ENCODE data around the gene AMACR. TPM values are rescaled to one million over a fixed set of nuclear protein-coding genes. Genes with fewer than 3 reads are reported as not detected.

AMACR gene
- total RNA-seq, 2 experiments from 2014 or later, result 6.6 to 9.5 TPM

DNA sequence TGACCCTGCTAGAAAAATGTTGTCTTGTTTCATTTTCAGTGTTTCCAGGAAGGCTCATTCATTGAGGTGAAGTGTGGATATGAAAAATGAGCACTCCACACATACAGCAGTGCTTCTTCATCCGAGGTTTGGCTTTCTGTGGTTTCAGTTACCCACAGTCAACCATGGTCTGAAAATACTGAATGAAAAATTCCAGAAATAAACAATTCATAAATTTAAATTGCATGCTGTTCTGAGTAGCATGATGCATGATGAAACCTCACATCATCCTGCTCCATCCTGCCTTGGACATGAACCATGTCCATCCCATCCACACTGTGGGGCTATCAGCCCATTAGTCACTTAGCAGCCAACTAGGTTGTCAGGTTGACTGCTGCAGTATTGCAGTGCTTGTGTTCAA, 13.0 kb downstream of the AMACR start:
- DNase-seq (peak; percentile 53), ATAC-seq (peak; percentile 83)
- CTCF ChIA-PET, result interaction anchor here (4.3 kb wide), 1 partner anchor 12 kb away, joined by 28 read pairs; the partner anchor contains the start of gene AMACR
- peaks cover 7% of the 10 kb centered on the region for H3K36me3 Mint-ChIP-seq
- H3K4me3 Mint-ChIP-seq, result no peak overlapping the region
- H3K27ac Mint-ChIP-seq, result peak overlapping the region; percentile 55
- peaks cover 29% of the 10 kb centered on the region for H3K4me1 Mint-ChIP-seq
- H3K27me3 Mint-ChIP-seq, result no peaks in the 10 kb centered on the region
- H3K9me3 Mint-ChIP-seq (ENCODE audit: low read depth), result no peaks in the 10 kb centered on the region

GRCh38 chr5:33992864-33993263, 15.0 kb downstream of the AMACR start:
- Mint-ChIP-seq H3K27me3 (no peaks in the 10 kb centered on the region), H3K4me3 (no peak overlapping the region), H3K9me3 (ENCODE audit: low read depth) (no peaks in the 10 kb centered on the region), H3K4me1 (peaks cover 29% of the 10 kb centered on the region), H3K27ac (no peak overlapping the region), H3K36me3 (peaks cover 23% of the 10 kb centered on the region)
- ATAC-seq, result no peak
- CTCF ChIA-PET, result no interaction called here
- no peak for DNase-seq

GRCh38 chr5:33985447-33985846, 22.4 kb downstream of the AMACR start:
- no peak overlapping the region for H3K4me3 Mint-ChIP-seq
- no peak overlapping the region for H3K27ac Mint-ChIP-seq
- CTCF ChIA-PET, result no interaction called here
- peaks cover 22% of the 10 kb centered on the region for H3K36me3 Mint-ChIP-seq
- ATAC-seq, result no peak
- peaks cover 3% of the 10 kb centered on the region for H3K9me3 Mint-ChIP-seq (ENCODE audit: low read depth)
- H3K4me1 Mint-ChIP-seq, result no peaks in the 10 kb centered on the region
- no peak for DNase-seq
- no peaks in the 10 kb centered on the region for H3K27me3 Mint-ChIP-seq

DNA sequence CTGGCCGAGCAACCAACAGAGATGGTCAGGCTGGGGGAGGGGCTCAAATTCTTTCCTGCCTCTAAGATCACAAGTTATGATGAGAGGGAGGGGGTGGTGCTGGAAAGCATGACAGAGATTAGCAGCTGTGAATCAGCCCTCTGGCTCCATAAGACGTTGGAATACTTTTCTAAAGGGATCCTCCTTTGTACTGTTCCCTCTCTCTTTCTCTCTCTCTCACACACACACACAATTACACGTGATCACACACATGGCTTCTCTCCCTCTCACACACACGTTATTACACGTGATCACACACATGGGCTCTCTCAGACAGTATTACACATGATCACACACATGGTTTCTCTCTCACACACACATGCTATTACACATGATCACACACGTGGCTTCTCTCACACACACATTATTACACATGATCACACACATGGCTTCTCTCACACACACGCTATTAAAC, 23.2 kb downstream of the AMACR start, which contains the start of gene SLC45A2:
Gene SLC45A2 (minus strand): TSS at position 23 of the 454 bp plus-strand sequence. CDS start 110 bp downstream, outside the sequence.
- no peak for ATAC-seq
- peaks cover 3% of the 10 kb centered on the region for H3K9me3 Mint-ChIP-seq (ENCODE audit: low read depth)
- H3K4me3 Mint-ChIP-seq, result no peak within 1 kb of the TSS
- H3K4me1 Mint-ChIP-seq, result no peaks in the 10 kb centered on the region
- no peak for DNase-seq
- no peak within 1 kb of the TSS for H3K27ac Mint-ChIP-seq
- CTCF ChIA-PET, result no interaction called here
- H3K27me3 Mint-ChIP-seq, result no peaks in the 10 kb centered on the region
- H3K36me3 Mint-ChIP-seq, result peaks cover 22% of the 10 kb centered on the region

- DNase-seq, result no peak
- ATAC-seq, result no peak
- H3K4me3 Mint-ChIP-seq, result no peak overlapping the region
- peaks cover 19% of the 10 kb centered on the region for H3K36me3 Mint-ChIP-seq
- H3K27ac Mint-ChIP-seq, result no peak overlapping the region
- CTCF ChIA-PET, result interaction anchor here (0.7 kb wide), 1 partner anchor 13 kb away, joined by 3 read pairs; no protein-coding TSS in a partner anchor
- H3K9me3 Mint-ChIP-seq (ENCODE audit: low read depth), result peaks cover 3% of the 10 kb centered on the region
- no peaks in the 10 kb centered on the region for H3K27me3 Mint-ChIP-seq
- no peaks in the 10 kb centered on the region for H3K4me1 Mint-ChIP-seq
These were observed 23.7 kb downstream of the AMACR start for GRCh38 chr5:33984178-33984577.

DNA sequence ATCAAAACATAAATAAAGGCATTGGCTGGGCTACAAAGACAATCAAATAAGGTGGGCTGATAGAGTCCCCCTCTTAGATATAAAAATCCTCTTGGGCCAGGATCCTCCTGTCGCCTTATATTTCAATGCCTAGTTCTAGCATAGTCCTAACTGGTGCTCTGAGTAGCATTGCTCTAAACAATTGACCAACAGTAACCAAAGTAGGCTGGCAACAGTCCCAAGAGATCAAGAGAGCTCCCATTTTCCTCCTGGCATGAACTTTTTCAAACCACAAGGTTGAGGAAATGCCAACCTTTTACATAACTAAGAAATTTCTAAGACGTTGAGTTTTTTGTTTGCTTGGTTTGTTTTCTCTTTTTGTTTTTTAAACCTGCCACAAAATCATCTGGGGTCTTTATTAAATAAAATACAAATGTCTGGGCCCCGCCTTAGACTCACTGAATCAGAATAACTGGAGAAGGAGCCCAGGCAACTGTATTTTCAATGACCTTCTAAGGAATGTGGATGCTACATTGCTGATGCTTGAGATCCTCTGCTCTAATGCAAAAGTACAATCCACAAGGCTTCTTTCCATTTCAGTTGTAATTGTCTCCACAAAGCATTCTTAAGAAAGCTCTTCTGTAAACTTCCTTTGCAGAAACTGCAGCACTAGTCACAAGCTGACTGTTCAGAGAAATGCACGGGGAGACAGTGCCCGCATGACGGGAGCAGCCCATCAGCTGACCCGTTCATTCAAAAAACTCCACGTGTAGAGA, 26.3 kb downstream of the AMACR start:
- ATAC-seq (no peak), DNase-seq (no peak)
- Mint-ChIP-seq H3K4me1 (no peaks in the 10 kb centered on the region), H3K27me3 (no peaks in the 10 kb centered on the region), H3K27ac (no peak overlapping the region), H3K9me3 (ENCODE audit: low read depth) (no peaks in the 10 kb centered on the region), H3K4me3 (no peak overlapping the region), H3K36me3 (no peaks in the 10 kb centered on the region)
- CTCF ChIA-PET, result interaction anchor here (1.6 kb wide), 1 partner anchor 11 kb away, joined by 4 read pairs; no protein-coding TSS in a partner anchor

GRCh38 chr5:33980030-33980429, 27.8 kb downstream of the AMACR start:
- ATAC-seq (no peak), DNase-seq (no peak)
- Mint-ChIP-seq H3K4me1 (no peaks in the 10 kb centered on the region), H3K36me3 (no peaks in the 10 kb centered on the region), H3K27ac (no peak overlapping the region), H3K9me3 (ENCODE audit: low read depth) (no peaks in the 10 kb centered on the region), H3K4me3 (no peak overlapping the region), H3K27me3 (peaks cover 5% of the 10 kb centered on the region)
- CTCF ChIA-PET, result interaction anchor here (1.6 kb wide), 1 partner anchor 10 kb away, joined by 4 read pairs; no protein-coding TSS in a partner anchor

GRCh38 chr5:33978306-33978705, 29.5 kb downstream of the AMACR start:
- Mint-ChIP-seq H3K27me3 (peaks cover 8% of the 10 kb centered on the region), H3K4me1 (peaks cover 3% of the 10 kb centered on the region), H3K9me3 (ENCODE audit: low read depth) (no peaks in the 10 kb centered on the region), H3K36me3 (no peaks in the 10 kb centered on the region), H3K4me3 (no peak overlapping the region), H3K27ac (no peak overlapping the region)
- ATAC-seq (no peak), DNase-seq (no peak)
- CTCF ChIA-PET, result no interaction called here

DNA sequence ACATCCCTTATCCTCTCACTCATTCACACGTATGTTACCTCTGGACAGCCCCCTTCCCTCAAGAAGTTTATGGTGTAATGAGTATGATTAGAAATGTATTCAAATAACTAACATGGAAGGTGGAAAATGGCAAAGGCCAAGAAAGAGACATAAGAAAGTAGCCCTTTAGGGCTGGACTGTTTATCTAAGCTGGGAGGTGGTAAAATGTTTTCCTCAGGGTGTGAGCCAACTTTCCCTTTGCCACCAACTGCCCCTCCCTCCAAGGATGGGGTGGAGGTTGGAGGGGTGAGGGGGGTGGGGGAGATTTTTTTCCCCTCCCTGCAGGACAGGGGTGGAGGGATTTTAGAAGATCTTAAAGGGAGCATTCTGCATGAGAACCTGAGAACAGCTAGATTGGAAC, 31.5 kb downstream of the AMACR start:
- H3K27ac Mint-ChIP-seq, result no peak overlapping the region
- CTCF ChIA-PET, result interaction anchor here (0.7 kb wide), 1 partner anchor 20 kb away, joined by 3 read pairs; no protein-coding TSS in a partner anchor
- H3K9me3 Mint-ChIP-seq (ENCODE audit: low read depth), result no peaks in the 10 kb centered on the region
- H3K36me3 Mint-ChIP-seq, result no peaks in the 10 kb centered on the region
- H3K4me1 Mint-ChIP-seq, result peaks cover 9% of the 10 kb centered on the region
- H3K4me3 Mint-ChIP-seq, result no peak overlapping the region
- ATAC-seq (no peak), DNase-seq (no peak)
- H3K27me3 Mint-ChIP-seq, result peaks cover 8% of the 10 kb centered on the region

- H3K36me3 Mint-ChIP-seq, result no peaks in the 10 kb centered on the region
- CTCF ChIA-PET, result interaction anchor here (0.7 kb wide), 1 partner anchor 21 kb away, joined by 3 read pairs; no protein-coding TSS in a partner anchor
- ATAC-seq (no peak), DNase-seq (no peak)
- H3K27ac Mint-ChIP-seq, result no peak overlapping the region
- peaks cover 9% of the 10 kb centered on the region for H3K4me1 Mint-ChIP-seq
- H3K27me3 Mint-ChIP-seq, result peaks cover 8% of the 10 kb centered on the region
- no peak overlapping the region for H3K4me3 Mint-ChIP-seq
- H3K9me3 Mint-ChIP-seq (ENCODE audit: low read depth), result no peaks in the 10 kb centered on the region
These were observed 32.0 kb downstream of the AMACR start for GRCh38 chr5:33975852-33976251.

GRCh38 chr5:33973271-33973670, 34.6 kb downstream of the AMACR start:
- no peaks in the 10 kb centered on the region for H3K9me3 Mint-ChIP-seq (ENCODE audit: low read depth)
- peaks cover 9% of the 10 kb centered on the region for H3K4me1 Mint-ChIP-seq
- no peak overlapping the region for H3K27ac Mint-ChIP-seq
- no peak overlapping the region for H3K4me3 Mint-ChIP-seq
- CTCF ChIA-PET, result no interaction called here
- no peaks in the 10 kb centered on the region for H3K36me3 Mint-ChIP-seq
- DNase-seq, result no peak
- no peak for ATAC-seq
- H3K27me3 Mint-ChIP-seq, result peaks cover 8% of the 10 kb centered on the region

- CTCF ChIA-PET, result interaction anchor here (0.8 to 3.0 kb wide), 13 partner anchors 11 to 536 kb away, joined by 3 to 14 read pairs (median 4); partner anchors contain the start of genes RXFP3 and TARS1
- Mint-ChIP-seq H3K27ac (no peak overlapping the region), H3K4me3 (no peak overlapping the region), H3K27me3 (peaks cover under 1% of the 10 kb centered on the region), H3K9me3 (ENCODE audit: low read depth) (no peaks in the 10 kb centered on the region), H3K4me1 (peaks cover 18% of the 10 kb centered on the region), H3K36me3 (no peaks in the 10 kb centered on the region)
- ATAC-seq, result peak; percentile 78
- no peak for DNase-seq
These were observed 38.0 kb downstream of the AMACR start for GRCh38 chr5:33969572-33970452.
